CD4-positive, alpha-beta T cell (primary cell): ENCODE measurements around the gene NAXE. TPM values are rescaled to one million over a fixed set of nuclear protein-coding genes. Genes with fewer than 3 reads are reported as not detected.
A peak's percentile ranks its signal among the peaks of the same experiment; 100 is the strongest.

Experiments
- ATAC-seq: fragments of 200-7000 bp; cut with Tn5 transposase; one replicate; pipeline ENCODE4 v1.10.0; 2022; ENCODE audit warnings: mild to moderate bottlenecking; ENCODE audit not compliant: poor library complexity
- CTCF ChIA-PET: fragments of 350-600 bp; sonication (Branson Sonifier 250); formaldehyde crosslinking; loops from one replicate; lab custom pipeline; 2021; ENCODE audit warnings: antibody characterized with exemption, inconsistent platforms; lab: Charles Lee
- POLR2A ChIA-PET: fragments of 350-600 bp; sonication (Branson Sonifier 250); formaldehyde crosslinking; loops from one replicate; lab custom pipeline; 2021; ENCODE audit warnings: antibody characterized with exemption, inconsistent platforms; lab: Charles Lee
- DNase-seq, 14 experiments: peaks; one replicate each; pipeline ENCODE4 v3.0.0-alpha.2; 2013 to 2020; ENCODE audit warnings: mixed read lengths in 2 of 14
- H3K27ac ChIP-seq, 2 donors: one replicate each; pipeline versions ENCODE4 v1.5.1 to v1.7.0; 2013; ENCODE audit warnings: low read length in 2 of 2, low read depth in 1 of 2, mild to moderate bottlenecking in 1 of 2
- H3K27me3 ChIP-seq, 2 experiments: 1 replicate in 1 of 2; 2 replicates in 1 of 2; pipeline versions ENCODE4 v1.6.1 to v1.7.0; 2013; ENCODE audit warnings: low read length in 2 of 2, control low read depth in 1 of 2, mild to moderate bottlenecking in 1 of 2, moderate library complexity in 1 of 2; ENCODE audit not compliant: insufficient read depth in 2 of 2, control insufficient read depth in 1 of 2
- H3K36me3 ChIP-seq: one replicate; pipeline ENCODE4 v1.6.1; 2013; ENCODE audit warnings: low read length, control low read depth; ENCODE audit not compliant: insufficient read depth
- H3K4me1 ChIP-seq: one replicate; pipeline ENCODE4 v1.6.1; 2013; ENCODE audit warnings: low read length, control low read depth; ENCODE audit not compliant: insufficient read depth
- H3K4me3 ChIP-seq: one replicate; pipeline ENCODE4 v1.5.1; 2013; ENCODE audit warnings: mild to moderate bottlenecking, low read length, moderate library complexity
- H3K9me3 ChIP-seq, 2 experiments: 1 replicate in 1 of 2; 2 replicates in 1 of 2; pipeline versions ENCODE4 v1.6.1 to v1.7.0; 2013; ENCODE audit warnings: low read length in 2 of 2, mild to moderate bottlenecking in 2 of 2, control low read depth in 1 of 2, moderate library complexity in 1 of 2; ENCODE audit not compliant: control insufficient read depth in 1 of 2, insufficient read depth in 1 of 2
- H3K27ac Mint-ChIP-seq: one replicate; pipeline ENCODE4 v1.8.0; 2020; ENCODE audit warnings: mixed read lengths
- H3K27me3 Mint-ChIP-seq: one replicate; pipeline ENCODE4 v1.8.0; 2021; ENCODE audit warnings: mixed read lengths
- H3K36me3 Mint-ChIP-seq: one replicate; pipeline ENCODE4 v1.8.0; 2021; ENCODE audit warnings: low read depth, mixed read lengths
- H3K4me1 Mint-ChIP-seq: one replicate; pipeline ENCODE4 v1.8.0; 2021; ENCODE audit warnings: low read depth, mixed read lengths
- H3K4me3 Mint-ChIP-seq: one replicate; pipeline ENCODE4 v1.8.0; 2020; ENCODE audit warnings: mild to moderate bottlenecking, mixed read lengths
- H3K9me3 Mint-ChIP-seq: one replicate; pipeline ENCODE4 v1.8.0; 2020; ENCODE audit warnings: mixed read lengths
- intact Hi-C, 2 experiments: fragments of 100-400 bp; cut with DNase I in 1 of 2; cut with micrococcal nuclease in 1 of 2; formaldehyde crosslinking; loops; one replicate each; pipeline versions ENCODE4 v1.15.1 to v1.9.0; 2023 to 2025; cut with DNase I, micrococcal nuclease
- total RNA-seq, 174 experiments: library from RNA in 2 of 174; stranded (reverse) in 2 of 174; gene quantifications; one replicate each; pipeline ENCODE4 v1.2.3 and lab custom pipeline; 2021 to 2026
- TF ChIP-seq, protein P1 (sequence below): fragments of 200-600 bp; IDR thresholded peaks from one replicate; pipeline ENCODE4 v1.8.0; 2022; ENCODE audit warnings: antibody characterized with exemption, mild to moderate bottlenecking

The NAXE gene
- total RNA-seq, 2 experiments from 2014 or later: 23.3 to 27.8 TPM

DNA sequence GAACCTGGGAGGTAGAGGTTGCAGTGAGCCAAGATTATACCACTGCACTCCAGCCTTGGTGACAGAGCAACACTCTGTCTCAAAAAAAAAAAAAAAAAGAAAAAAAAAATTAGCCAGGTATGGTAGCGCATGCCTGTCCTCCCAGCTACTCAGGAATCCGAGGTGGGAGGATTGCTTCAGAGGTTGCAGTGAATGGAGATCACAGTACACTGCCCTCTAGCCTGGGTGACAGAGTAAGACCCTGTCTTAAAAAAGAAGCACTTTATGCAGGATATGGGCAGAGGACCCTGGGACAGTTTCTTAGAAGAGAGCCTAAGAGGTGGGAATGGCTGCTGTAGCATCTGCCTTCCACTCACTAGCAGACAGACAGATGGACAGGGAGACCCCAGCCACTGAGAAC, 42.2 kb upstream of the NAXE start:
- Mint-ChIP-seq H3K27me3 (no peaks in the 10 kb centered on the region), H3K36me3 (no peaks in the 10 kb centered on the region), H3K4me1 (no peaks in the 10 kb centered on the region), H3K9me3 (no peaks in the 10 kb centered on the region), H3K4me3 (no peak overlapping the region), H3K27ac (no peak overlapping the region)
- DNase-seq (peak in 1 of 14 experiments; percentile 13), ATAC-seq (no peak)
- intact Hi-C loops: loop anchor here in 1 of 2 experiments (10.0 kb wide), 1 partner anchor 65 kb away; no protein-coding TSS in a partner anchor
- H3K9me3 ChIP-seq: no peaks in the 10 kb centered on the region
- no peaks in the 10 kb centered on the region for H3K36me3 ChIP-seq
- H3K27me3 ChIP-seq: no peaks in the 10 kb centered on the region
- H3K4me3 ChIP-seq: no peak overlapping the region
- H3K4me1 ChIP-seq: no peaks in the 10 kb centered on the region
- TF ChIP-seq, protein P1, sequence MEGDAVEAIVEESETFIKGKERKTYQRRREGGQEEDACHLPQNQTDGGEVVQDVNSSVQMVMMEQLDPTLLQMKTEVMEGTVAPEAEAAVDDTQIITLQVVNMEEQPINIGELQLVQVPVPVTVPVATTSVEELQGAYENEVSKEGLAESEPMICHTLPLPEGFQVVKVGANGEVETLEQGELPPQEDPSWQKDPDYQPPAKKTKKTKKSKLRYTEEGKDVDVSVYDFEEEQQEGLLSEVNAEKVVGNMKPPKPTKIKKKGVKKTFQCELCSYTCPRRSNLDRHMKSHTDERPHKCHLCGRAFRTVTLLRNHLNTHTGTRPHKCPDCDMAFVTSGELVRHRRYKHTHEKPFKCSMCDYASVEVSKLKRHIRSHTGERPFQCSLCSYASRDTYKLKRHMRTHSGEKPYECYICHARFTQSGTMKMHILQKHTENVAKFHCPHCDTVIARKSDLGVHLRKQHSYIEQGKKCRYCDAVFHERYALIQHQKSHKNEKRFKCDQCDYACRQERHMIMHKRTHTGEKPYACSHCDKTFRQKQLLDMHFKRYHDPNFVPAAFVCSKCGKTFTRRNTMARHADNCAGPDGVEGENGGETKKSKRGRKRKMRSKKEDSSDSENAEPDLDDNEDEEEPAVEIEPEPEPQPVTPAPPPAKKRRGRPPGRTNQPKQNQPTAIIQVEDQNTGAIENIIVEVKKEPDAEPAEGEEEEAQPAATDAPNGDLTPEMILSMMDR: no peak
- POLR2A ChIA-PET: interaction anchor here (1.0 kb wide), 1 partner anchor 48 kb away, joined by 3 read pairs; no protein-coding TSS in a partner anchor
- CTCF ChIA-PET: interaction anchor here (0.7 kb wide), 1 partner anchor 73 kb away, joined by 3 read pairs; no protein-coding TSS in a partner anchor
- no peak overlapping the region for H3K27ac ChIP-seq

DNA sequence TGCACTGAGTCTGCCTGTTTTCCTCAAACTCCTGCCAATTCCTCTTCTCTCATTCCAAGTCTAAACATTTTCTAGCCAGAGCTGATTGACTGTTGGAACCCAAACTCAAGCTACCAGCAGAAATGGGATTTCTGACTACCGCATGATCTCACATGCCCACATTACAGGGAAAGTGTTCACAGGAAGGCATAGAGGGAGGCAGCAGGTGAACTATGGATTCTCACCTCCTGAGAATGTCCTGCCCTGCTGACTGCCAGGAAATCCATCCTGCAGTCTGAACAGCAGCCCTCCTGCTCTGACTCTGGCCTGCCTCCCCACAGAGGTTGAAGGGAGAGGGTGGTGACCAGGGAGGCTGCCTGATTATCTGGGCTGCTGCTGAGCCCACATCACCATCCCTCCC, 41.7 kb upstream of the NAXE start:
- POLR2A ChIA-PET: interaction anchor here (1.0 kb wide), 1 partner anchor 49 kb away, joined by 3 read pairs; no protein-coding TSS in a partner anchor
- H3K27ac Mint-ChIP-seq: no peak overlapping the region
- H3K9me3 ChIP-seq: no peaks in the 10 kb centered on the region

DNA sequence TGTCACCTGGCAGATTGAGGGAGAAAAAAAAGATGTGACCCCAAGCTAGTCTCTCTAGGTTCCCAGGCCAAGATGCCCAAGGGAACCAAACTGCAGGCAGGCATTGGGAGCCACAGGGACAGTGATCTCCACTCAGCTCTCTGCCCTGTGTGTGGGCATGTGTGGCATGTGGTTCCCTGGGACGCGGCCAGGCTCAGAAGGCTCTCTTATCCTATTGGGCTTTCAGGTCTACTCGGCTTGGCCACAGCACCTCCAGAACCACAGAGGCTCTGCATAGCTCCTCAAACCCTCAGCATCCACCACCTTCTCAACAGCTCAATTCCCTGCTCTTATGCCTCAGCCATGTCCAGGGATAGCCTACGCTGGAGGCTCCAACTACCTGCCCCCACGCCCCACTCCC, 41.2 kb upstream of the NAXE start:
- H3K27me3 Mint-ChIP-seq: no peaks in the 10 kb centered on the region
- ChIA-PET CTCF (interaction anchor here (0.9 kb wide), 1 partner anchor 104 kb away, joined by 3 read pairs; no protein-coding TSS in a partner anchor), POLR2A (no interaction called here)
- H3K36me3 ChIP-seq: no peaks in the 10 kb centered on the region
- no peak overlapping the region for H3K27ac ChIP-seq
- H3K36me3 Mint-ChIP-seq: no peaks in the 10 kb centered on the region
- no peak overlapping the region for H3K4me3 Mint-ChIP-seq
- H3K4me1 Mint-ChIP-seq: no peaks in the 10 kb centered on the region
- H3K9me3 Mint-ChIP-seq: no peaks in the 10 kb centered on the region
- H3K4me1 ChIP-seq: no peaks in the 10 kb centered on the region
- DNase-seq (no peak), ATAC-seq (no peak)
- H3K27me3 ChIP-seq: no peaks in the 10 kb centered on the region
- H3K4me3 ChIP-seq: no peak overlapping the region
- H3K9me3 ChIP-seq: no peaks in the 10 kb centered on the region
- intact Hi-C loops: no loop called here
- TF ChIP-seq, protein P1: no peak
- no peak overlapping the region for H3K27ac Mint-ChIP-seq

More for the DNA sequence above, 41.7 kb upstream of the NAXE start:
- Mint-ChIP-seq H3K36me3 (no peaks in the 10 kb centered on the region), H3K27me3 (no peaks in the 10 kb centered on the region), H3K4me3 (no peak overlapping the region), H3K9me3 (no peaks in the 10 kb centered on the region), H3K4me1 (no peaks in the 10 kb centered on the region)
- TF ChIP-seq, protein P1: no peak
- Histone ChIP-seq H3K27ac (no peak overlapping the region), H3K4me3 (no peak overlapping the region), H3K36me3 (no peaks in the 10 kb centered on the region), H3K4me1 (no peaks in the 10 kb centered on the region), H3K27me3 (no peaks in the 10 kb centered on the region)
- ATAC-seq (no peak), DNase-seq (no peak)
- CTCF ChIA-PET: interaction anchor here (0.9 kb wide), 1 partner anchor 104 kb away, joined by 3 read pairs; no protein-coding TSS in a partner anchor
- intact Hi-C loops: loop anchor here in 1 of 2 experiments (10.0 kb wide), 1 partner anchor 65 kb away; no protein-coding TSS in a partner anchor
